KMS-11 (cell line): ENCODE data around the gene LRRK2.
"Not testable (repeated sequence)": the region's sequence is repeated elsewhere in the genome, so short reads cannot be mapped to it uniquely, and the experiment has no call there.

Experiments
- H2AFZ ChIP-seq: fragments of 200-600 bp; sonication (generic); 2 replicates; pipeline ENCODE4 v1.6.1; 2016; ENCODE audit warnings: antibody characterized with exemption, mixed run types, low read depth
- H3K27ac ChIP-seq: fragments of 200-600 bp; sonication (generic); 2 replicates; pipeline ENCODE4 v1.6.1; 2016; ENCODE audit warnings: mild to moderate bottlenecking, mixed run types
- H3K27me3 ChIP-seq: fragments of 200-600 bp; sonication (generic); 2 replicates; pipeline ENCODE4 v1.6.1; 2017; ENCODE audit warnings: mild to moderate bottlenecking, low read depth, mixed run types, moderate library complexity; ENCODE audit not compliant: insufficient read depth
- H3K36me3 ChIP-seq: fragments of 200-600 bp; sonication (generic); 2 replicates; pipeline ENCODE4 v1.6.1; 2017; ENCODE audit warnings: mild to moderate bottlenecking, mixed run types; ENCODE audit not compliant: insufficient read depth
- H3K4me1 ChIP-seq: fragments of 200-600 bp; sonication (generic); 2 replicates; pipeline ENCODE4 v1.6.1; 2016; ENCODE audit warnings: mild to moderate bottlenecking, low read depth, mixed run types; ENCODE audit not compliant: poor library complexity, severe bottlenecking
- H3K4me2 ChIP-seq: fragments of 200-600 bp; sonication (generic); 2 replicates; pipeline ENCODE4 v1.7.0; 2016; ENCODE audit warnings: mild to moderate bottlenecking, mixed run types
- H3K4me3 ChIP-seq: fragments of 200-600 bp; sonication (generic); IDR thresholded peaks from 2 replicates; pipeline ENCODE4 v1.6.1; 2017; ENCODE audit warnings: low read depth, low read length, mixed read lengths; ENCODE audit not compliant: insufficient read depth
- H3K79me2 ChIP-seq: fragments of 200-600 bp; sonication (generic); 2 replicates; pipeline ENCODE4 v1.6.1; 2016; ENCODE audit warnings: low read depth, mixed run types; ENCODE audit not compliant: insufficient read depth
- H3K9ac ChIP-seq: fragments of 200-600 bp; sonication (generic); 2 replicates; pipeline ENCODE4 v1.6.1; 2016; ENCODE audit warnings: mild to moderate bottlenecking, mixed run types
- H4K20me1 ChIP-seq: fragments of 200-600 bp; sonication (generic); 2 replicates; pipeline ENCODE4 v1.6.1; 2016; ENCODE audit warnings: mild to moderate bottlenecking, mixed run types; ENCODE audit not compliant: insufficient read depth
- TF ChIP-seq, protein P1 (sequence below): fragments of 200-600 bp; sonication (generic); conservative IDR thresholded peaks from 2 replicates; pipeline ENCODE4 v1.6.1; 2017; ENCODE audit warnings: low read depth, mild to moderate bottlenecking, antibody characterized with exemption, low read length, moderate library complexity, mixed read lengths

LRRK2 gene

DNA sequence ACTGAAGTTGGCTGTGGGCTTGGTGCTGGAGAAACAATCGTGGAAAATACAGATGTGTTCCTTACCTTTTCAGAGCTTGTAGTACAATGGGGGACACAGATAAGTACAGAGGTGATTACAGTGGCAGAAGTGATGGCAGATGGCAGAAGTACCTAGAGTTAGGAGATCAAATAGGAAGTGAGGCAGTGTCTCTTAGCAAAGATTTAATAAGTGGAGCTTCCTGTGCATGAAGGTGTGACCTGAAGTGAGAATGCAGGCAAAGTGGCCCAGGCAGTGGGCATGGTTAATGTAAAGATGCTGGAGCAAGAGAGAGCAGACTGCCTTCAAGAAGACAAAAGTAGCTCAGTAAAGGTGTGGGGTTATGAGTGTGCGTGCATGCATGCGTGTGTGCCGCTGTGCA, 16.0 kb downstream of the LRRK2 start:
- TF ChIP-seq, protein P1, sequence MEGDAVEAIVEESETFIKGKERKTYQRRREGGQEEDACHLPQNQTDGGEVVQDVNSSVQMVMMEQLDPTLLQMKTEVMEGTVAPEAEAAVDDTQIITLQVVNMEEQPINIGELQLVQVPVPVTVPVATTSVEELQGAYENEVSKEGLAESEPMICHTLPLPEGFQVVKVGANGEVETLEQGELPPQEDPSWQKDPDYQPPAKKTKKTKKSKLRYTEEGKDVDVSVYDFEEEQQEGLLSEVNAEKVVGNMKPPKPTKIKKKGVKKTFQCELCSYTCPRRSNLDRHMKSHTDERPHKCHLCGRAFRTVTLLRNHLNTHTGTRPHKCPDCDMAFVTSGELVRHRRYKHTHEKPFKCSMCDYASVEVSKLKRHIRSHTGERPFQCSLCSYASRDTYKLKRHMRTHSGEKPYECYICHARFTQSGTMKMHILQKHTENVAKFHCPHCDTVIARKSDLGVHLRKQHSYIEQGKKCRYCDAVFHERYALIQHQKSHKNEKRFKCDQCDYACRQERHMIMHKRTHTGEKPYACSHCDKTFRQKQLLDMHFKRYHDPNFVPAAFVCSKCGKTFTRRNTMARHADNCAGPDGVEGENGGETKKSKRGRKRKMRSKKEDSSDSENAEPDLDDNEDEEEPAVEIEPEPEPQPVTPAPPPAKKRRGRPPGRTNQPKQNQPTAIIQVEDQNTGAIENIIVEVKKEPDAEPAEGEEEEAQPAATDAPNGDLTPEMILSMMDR = no peak
- Histone ChIP-seq H3K36me3 (no peaks in the 10 kb centered on the region), H3K9ac (no peak overlapping the region), H3K4me3 (no peak overlapping the region), H2AFZ (no peak overlapping the region), H3K27ac (no peak overlapping the region), H3K4me1 (no peaks in the 10 kb centered on the region), H3K79me2 (no peaks in the 10 kb centered on the region), H4K20me1 (no peaks in the 10 kb centered on the region), H3K27me3 (no peaks in the 10 kb centered on the region), H3K4me2 (no peak overlapping the region)

GRCh38 chr12:40241741-40242140, 16.9 kb downstream of the LRRK2 start:
- no peak overlapping the region for H3K4me3 ChIP-seq
- H3K4me2 ChIP-seq = no peak overlapping the region
- H3K27ac ChIP-seq = no peak overlapping the region
- H3K27me3 ChIP-seq = no peaks in the 10 kb centered on the region
- no peaks in the 10 kb centered on the region for H4K20me1 ChIP-seq
- H3K79me2 ChIP-seq = no peaks in the 10 kb centered on the region
- no peaks in the 10 kb centered on the region for H3K36me3 ChIP-seq
- no peaks in the 10 kb centered on the region for H3K4me1 ChIP-seq
- no peak overlapping the region for H2AFZ ChIP-seq
- TF ChIP-seq, protein P1 = no peak
- H3K9ac ChIP-seq = no peak overlapping the region

DNA sequence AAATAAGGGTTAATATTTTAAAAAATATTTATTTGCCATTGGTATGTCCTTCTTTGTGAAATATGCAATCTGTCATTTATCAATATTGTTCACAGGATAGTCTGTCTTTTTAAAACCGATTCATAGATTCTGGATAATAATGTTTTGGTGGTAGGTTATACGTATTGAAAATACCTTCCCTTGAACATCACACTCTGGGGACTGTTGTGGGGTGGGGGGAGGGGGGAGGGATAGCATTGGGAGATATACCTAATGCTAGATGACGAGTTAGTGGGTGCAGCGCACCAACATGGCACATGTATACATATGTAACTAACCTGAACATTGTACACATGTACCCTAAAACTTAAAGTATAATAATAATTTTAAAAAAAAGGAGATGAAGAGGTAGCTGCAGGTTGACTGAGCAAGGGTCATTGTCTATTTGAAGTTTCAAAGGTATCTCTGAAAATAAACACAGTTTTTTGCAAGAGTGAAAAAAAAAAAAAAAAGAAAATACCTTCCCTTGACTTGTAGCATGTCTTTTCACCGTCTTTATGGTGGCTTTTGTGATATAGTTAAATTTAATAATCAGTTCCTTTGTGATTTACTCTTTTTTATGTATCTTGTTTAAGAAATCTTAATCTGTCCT, 19.8 kb downstream of the LRRK2 start:
- H3K36me3 ChIP-seq, H3K9ac ChIP-seq, H3K27ac ChIP-seq, H3K4me1 ChIP-seq, H3K27me3 ChIP-seq, H3K4me3 ChIP-seq, H3K79me2 ChIP-seq, H4K20me1 ChIP-seq, H2AFZ ChIP-seq, H3K4me2 ChIP-seq: not testable (repeated sequence)

- no peaks in the 10 kb centered on the region for H4K20me1 ChIP-seq
- no peak overlapping the region for H3K27ac ChIP-seq
- no peaks in the 10 kb centered on the region for H3K36me3 ChIP-seq
- TF ChIP-seq, protein P1 = no peak
- H3K4me1 ChIP-seq = no peaks in the 10 kb centered on the region
- H2AFZ ChIP-seq = no peak overlapping the region
- H3K9ac ChIP-seq = no peak overlapping the region
- H3K79me2 ChIP-seq = no peaks in the 10 kb centered on the region
- no peak overlapping the region for H3K4me2 ChIP-seq
- H3K4me3 ChIP-seq = no peak overlapping the region
- H3K27me3 ChIP-seq = no peaks in the 10 kb centered on the region
These were observed 23.2 kb downstream of the LRRK2 start for GRCh38 chr12:40248034-40248433.

DNA sequence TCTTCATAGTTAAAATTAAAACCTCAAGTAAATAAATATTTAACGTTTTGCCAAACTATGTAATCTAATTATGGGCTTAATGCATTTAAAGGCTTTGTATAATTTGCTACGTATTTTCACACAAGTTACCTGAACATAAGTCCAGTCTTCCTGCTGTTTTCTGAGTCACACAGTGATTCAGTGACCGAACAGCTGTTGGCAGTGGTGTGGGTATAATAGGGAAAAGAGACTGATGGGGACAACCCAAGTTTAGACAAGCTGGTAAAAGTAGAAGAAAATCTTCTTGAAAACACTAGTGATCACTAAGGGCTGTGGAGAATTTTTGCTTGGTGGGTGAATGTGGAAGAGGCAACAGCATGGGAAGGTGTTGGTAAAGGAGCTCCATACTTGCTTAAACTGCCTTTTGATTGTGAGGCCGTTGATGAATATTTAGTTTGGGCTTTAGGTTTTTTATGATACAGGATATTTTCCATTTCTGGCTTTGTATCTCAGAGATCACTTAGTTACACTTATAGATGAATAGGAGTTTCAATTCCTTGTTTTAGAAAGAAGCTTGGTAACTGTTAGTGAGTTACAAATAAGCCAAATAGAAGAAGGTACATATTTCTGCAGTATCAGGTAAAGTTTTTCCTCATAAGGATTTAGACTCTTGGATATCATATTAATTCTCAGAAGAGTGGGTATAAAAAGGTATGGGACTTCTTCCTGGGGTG, 23.9 kb downstream of the LRRK2 start:
- TF ChIP-seq, protein P1 = no peak
- Histone ChIP-seq H3K9ac (no peak overlapping the region), H3K36me3 (no peaks in the 10 kb centered on the region), H3K4me2 (no peak overlapping the region), H4K20me1 (no peaks in the 10 kb centered on the region), H3K27me3 (no peaks in the 10 kb centered on the region), H3K79me2 (no peaks in the 10 kb centered on the region), H3K4me3 (no peak overlapping the region), H2AFZ (no peak overlapping the region), H3K4me1 (no peaks in the 10 kb centered on the region), H3K27ac (no peak overlapping the region)

DNA sequence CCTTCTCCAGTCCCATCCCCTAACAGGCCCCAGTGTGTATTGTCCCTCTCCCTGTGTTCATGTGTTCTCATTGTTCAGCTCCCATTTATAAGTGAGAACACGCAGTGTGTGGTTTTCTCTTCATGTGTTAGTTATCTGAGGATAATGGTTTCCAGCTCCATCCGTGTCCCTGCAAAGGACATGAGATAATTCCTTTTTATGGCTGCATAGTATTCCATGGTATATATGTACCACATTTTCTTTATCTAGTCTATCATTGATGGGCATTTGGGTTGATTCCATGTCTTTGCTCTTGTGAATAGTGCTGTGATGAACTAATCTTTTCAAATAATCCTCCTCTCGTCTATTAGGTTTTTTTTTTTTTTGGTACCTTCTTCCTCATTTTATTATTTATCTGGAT, 25.9 kb downstream of the LRRK2 start:
- not testable (repeated sequence) for H4K20me1 ChIP-seq, H3K79me2 ChIP-seq, H3K9ac ChIP-seq, H2AFZ ChIP-seq, H3K4me3 ChIP-seq, H3K27me3 ChIP-seq, H3K4me2 ChIP-seq, H3K36me3 ChIP-seq, H3K4me1 ChIP-seq, H3K27ac ChIP-seq
